ENCODE results near the gene SFXN5.

GRCh38 chr2:72914206-72914559 lies 157.3 kb downstream of the SFXN5 start:
- TF ChIP-seq CTCF (IDR thresholded peaks at IDR 0.05) (no peak), POLR2A (IDR thresholded peaks at IDR 0.05) (no peak)

All from prostate gland (tissue), 2 donors.